Measurements from ENCODE around the gene TNFAIP2.
"Not testable (repeated sequence)": the region's sequence is repeated elsewhere in the genome, so short reads cannot be mapped to it uniquely, and the experiment has no call there.

Gene TNFAIP2

DNA sequence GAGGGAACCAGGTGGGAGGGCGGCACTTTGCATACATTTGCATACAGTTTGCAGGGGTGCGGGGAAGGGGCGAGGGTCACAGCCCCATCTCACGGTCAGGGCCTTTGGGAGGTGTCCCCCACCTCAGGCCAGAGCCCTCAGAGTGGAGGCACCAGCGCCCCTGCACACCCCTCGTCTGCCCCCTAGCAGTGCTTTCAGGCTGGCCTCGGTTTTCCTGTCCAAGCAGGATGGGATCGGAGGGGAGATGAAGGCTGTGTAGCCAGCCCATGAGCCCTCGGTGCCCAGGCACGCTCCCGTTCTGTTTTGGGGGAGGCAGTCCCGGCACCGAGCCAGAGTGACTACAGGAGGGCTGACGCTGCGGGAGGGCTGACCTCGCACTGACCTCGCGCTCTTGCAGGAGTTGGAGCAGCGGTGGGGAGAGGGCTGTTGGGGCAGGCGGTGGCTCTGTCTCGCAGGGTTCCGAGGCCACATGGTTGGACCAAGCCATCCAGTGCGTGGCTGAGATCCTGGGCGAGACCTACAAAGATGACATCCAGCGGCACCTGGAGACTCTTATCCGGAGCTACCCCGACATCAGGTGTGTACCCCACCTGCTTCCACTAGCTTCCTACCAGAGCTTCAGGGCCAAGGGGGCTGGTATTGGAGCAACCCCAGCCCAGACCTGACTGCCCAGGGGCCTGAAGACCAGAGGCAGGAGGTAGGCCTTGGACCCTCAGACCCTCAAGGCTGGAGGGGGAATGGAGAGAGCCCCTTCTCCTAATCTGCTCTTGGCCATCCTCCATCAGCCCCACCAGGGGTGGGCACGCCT is 15.1 kb upstream of the TNFAIP2 start:
- no peak for DNase-seq (ENCODE audit: low read depth in 3 of 3)

DNA sequence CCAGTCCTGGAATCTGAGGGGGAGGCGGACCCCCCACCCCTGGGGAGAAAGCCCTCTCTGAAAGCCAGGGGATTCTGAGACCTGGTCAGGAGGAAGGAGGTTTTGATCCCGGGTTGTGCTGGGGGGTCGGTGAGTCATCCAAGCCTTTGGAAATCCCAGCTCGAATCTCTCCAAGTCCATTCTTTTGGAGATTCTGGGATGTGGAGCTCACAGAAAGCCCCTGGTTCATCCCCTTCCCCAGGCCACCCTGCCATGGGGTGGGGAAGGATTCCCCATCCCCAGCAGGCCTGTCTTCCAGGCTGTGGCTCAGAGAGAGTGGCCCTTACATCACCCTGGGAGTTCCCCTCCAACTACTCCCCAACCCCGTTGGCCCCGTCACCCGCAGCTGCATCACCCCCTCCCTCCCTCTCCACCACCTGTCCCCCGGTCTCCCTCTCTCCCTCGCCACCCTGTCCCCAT is 14.5 kb upstream of the TNFAIP2 start:
- peak in 1 of 3 experiments; percentile 17 for DNase-seq (ENCODE audit: low read depth in 3 of 3)

DNA sequence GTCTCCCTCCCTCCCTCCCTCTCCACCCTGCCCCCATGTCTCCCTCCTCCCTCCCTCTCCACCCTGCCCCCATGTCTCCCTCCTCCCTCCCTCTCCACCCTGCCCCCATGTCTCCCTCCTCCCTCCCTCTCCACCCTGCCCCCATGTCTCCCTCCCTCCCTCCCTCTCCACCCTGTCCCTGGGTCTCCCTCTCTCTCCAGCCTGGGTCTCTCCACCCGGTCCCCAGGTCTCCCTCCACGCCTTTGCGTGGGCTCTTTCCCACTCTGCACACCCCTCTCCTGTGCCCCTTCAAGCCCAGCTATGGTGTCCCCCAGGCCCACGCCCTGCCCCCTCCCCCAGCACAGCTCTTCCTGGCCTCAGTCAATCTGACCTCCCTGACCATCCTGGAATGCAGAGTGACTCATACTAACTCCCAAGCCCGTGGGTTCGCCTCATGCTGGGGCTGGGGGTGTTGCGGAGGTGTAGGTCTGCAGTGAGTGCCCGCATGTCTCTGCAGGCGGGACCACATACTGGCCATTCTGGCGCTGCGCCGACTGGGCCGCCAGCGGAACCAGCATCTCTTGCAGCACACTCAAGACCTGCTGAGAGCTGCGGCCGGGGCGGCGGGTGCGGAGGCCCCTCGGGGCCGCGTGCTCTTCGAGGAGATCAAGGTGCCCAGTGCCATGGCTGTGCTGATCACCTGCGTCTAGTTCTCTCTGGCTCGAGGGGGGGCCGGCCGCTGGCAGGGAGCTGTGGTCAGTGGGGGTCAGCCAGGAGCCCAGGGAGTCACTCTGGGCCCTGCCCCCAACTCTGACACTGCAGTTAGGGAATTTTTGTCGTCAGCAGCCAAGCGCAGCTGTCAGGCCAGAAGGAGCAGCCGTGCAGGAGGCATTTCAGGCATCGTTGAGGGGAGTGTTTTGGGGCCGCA is 13.5 kb upstream of the TNFAIP2 start:
- DNase-seq (ENCODE audit: low read depth in 3 of 3), result no peak

DNA sequence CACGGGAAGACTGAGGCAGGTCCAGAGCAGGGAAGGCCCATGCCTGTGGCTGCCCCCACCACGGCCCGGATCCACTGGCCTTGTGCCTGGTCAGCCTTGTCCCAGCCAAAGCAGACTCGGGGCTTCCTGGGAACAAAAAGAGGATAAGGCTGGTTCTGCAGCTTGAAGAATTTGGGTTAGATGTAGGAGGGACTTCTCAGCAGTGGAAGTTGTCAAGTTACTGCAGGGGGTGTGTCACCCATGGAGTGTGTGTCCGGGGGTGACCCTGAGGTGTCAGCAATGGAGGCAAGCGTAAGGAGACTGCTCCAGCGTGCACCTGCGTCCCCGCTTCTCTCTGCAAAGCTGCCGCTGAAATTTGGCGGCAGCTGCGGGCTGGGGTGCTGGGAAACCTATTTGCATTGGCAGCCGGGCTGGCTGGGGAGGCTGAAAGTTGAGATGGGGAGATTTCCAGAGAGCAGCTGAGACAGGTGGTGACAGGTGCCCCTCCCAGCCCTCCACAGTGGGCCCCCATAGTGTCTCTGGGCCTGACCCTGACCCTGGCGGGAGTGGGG is 12.5 kb upstream of the TNFAIP2 start:
- no peak for DNase-seq (ENCODE audit: low read depth in 3 of 3)

DNA sequence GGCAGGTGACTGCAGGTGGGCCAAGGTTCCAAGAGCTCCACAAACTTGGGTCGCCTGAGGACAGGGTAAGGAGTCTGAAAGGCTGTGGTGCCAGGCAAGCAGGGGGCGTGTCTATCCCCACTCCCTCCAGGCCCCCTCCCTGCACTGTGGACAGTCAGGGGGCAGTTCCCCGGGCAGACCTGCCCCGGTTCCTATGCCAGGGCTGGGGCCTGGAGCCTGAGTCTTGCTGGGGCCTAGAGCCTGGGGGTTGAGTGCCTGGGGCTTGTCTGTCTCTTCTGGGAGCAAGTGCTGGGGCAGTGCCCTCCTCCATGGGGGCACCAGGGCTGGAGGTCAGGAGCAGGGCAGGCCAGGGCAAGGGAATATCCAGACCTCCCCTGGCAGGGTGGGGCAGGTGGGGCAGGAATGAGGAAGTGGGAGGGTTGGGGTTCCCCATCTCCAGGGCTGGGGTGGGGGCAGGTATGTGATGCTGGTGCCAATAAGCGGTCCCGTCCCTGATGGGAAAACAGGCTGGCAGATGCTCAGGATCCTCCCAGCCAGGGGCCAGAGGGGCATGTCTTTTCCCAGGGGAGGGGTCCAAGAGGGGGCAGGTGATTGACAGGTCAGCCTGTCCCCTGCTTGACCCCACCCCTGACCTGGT is 11.9 kb upstream of the TNFAIP2 start:
- DNase-seq (ENCODE audit: low read depth in 3 of 3), result no peak

DNA sequence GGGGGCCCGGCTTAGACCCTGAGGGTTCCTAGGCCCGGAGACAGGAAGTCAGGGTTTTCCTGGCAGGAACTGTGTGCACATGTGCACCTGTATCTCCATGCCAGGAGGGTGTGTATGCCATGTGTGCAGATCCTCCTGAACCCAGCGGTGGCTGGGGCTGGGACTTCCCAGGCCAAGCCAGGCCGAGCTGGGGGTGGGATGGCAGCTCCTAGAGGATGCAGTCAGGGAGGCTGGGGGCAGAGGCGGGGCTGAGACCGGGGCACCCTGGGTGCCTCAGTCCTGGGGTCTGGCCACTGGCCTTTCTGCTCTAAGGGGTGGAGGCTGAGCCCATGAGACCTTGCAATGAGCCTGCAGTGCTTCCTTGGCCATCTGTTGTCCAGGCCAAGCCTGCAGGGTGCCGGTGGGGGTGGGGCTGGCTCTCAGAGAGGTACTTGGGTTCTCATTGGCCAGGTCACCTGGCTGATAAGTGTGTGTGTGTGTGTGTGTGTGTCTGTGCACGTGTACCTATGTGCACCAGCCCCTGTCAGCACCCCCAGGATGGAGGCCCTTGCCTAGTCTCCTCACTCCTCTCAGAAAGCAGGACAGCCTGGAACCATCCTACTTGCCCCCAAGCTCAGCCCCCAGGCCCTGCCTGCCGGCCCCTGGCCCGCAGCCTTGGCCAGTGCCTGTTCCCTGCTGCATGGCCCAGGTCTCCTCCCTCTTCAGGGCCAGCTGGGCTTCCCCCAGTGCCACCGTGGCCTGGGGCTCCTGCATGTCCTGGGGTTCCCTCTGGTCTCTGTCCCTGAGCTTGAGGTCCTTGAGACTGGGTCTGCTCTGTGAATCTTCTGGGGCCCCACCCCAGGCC is 10.6 kb upstream of the TNFAIP2 start:
- no peak for DNase-seq (ENCODE audit: low read depth in 3 of 3)

DNA sequence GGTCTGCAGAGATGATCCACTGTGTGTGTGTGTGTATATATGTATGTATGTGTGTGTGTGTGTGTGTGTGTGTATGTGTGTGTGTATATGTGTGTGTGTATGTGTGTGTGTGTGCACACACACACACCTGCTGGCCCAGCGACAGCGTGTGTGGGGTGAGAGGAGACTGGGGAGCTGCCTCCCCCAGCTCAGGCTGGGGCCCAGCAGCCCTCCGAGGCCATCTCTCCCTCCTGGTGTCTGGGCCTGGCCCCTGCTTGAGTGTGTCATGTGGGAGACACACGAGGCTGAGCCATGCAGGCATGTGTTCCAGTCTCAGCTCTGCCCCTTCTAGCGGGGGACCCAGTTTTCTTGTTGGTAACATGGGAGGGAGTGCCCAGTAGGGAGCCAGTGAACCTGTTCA is 10.0 kb upstream of the TNFAIP2 start:
- DNase-seq (ENCODE audit: low read depth in 3 of 3), result no peak

DNA sequence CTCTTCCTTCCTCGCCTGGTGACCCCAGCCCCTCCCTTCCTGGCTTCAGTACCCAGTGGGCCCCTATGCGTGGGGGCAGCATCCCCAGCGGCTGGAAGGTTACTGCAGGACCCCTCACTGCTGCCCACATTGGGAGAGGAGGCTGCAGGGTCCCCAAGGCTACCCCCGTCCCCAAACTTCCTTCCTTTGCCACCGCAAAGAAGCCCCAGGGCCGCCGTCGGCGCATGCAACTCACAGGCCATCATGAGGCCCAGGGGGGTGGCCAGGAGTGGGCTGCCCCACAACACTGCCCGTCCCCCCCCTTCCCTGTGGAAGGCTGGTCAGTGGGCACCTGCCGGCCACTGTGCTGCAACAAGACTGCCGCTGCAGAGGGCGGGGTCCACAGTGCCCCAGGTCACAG is 9.5 kb upstream of the TNFAIP2 start:
- no peak for DNase-seq (ENCODE audit: low read depth in 3 of 3)

DNA sequence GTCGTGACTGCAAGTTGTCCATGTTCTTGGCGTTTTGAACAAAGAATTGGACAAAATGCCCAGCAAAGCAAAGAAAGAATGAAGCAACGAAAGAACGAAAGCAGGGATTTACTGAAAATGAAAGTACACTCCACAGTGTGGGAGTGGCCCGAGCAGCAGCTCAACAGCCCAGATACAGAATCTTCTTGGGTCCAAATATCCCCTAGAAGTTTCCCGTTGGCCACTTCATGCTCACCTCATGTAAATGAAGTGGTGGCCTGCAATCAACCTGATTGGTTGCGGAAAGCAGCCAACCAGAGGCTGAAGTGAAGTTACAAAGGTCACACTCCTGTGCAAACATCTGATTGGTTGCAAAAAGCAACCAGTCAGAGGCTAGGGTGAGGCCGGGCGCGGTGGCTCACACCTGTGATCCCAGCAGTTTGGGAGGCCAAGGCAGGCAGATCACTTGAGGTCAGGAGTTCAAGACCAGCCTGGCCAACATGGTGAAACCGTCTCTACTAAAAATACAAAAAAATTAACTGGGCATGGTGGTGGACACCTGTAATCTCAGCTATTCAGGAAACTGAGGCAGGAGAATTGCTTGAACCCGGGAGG is 8.1 kb upstream of the TNFAIP2 start:
- DNase-seq (ENCODE audit: low read depth in 3 of 3), result not testable (repeated sequence)

DNA sequence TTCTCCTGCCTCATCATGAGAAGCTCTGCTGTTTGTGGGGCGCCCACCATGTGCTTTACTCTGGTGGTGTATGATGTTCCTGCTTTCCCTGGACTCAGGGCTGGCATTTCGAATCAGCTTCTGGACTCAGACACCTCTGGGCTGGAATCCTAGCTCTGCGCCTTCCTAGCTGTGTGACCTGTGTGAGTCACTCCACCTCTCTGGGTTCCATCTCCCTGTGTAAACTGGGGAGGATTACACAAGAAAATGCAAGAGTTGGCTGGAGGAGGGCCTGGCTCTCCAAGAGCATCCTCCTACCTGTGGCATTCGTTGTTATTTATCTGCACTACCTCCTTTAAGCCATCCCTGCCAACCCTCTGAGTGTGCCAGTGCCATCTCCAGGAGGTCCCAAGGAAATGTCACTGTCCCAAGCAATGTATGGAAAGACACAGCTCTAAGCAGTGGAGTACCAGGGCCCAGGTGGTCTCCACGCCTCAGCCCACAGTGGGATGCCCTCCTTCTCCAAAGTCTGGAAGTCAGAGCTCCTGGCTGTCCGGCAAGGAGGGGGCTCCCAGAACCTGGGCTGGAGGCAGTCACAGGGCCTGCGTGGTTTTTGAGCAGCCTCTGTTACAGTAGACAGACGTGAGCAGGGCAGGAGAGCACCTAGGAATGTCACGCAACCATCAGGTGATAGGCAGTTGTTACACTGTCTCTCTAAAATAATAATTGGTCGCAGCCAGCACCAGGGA is 7.3 kb upstream of the TNFAIP2 start:
- no peak for DNase-seq (ENCODE audit: low read depth in 3 of 3)

DNA sequence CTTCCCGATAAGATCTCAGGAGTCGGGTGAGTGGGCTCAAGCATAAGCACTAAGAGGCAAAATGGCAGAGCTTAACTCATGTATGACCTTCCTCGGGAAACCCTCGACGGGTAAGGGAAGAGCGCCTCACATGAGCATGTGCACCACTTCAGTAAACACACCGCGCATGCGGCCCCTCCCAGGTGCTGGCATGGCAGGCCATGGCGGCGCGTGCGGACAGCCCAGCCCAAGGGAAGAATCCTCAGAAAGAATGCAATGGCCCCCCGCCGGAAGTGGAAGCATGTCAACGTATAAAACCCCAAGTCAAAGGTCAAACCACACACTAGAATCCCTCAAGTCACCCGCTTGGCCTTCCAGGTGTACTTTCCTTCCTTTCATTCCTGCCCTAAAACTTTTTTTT is 6.6 kb upstream of the TNFAIP2 start:
- no peak for DNase-seq (ENCODE audit: low read depth in 3 of 3)

DNA sequence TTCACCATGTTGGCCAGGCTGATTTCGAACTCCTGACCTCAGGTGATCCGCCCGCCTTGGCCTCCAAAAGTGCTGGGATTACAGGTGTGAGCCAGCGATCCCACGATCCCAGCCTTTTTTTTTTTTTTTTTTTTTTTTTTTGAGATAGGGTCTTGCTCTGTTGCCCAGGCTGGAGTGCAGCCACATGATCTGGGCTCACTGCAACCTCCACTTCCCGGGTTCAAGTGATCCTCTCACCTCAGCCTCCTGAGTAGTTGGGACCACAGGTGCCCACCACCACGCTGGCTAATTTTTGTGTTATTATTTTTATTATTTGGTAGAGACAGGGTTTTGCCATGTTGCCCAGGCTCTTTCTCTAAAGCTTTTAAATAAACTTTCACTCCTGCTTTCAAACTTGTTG is 5.8 kb upstream of the TNFAIP2 start:
- DNase-seq (ENCODE audit: low read depth in 3 of 3), result not testable (repeated sequence)

DNA sequence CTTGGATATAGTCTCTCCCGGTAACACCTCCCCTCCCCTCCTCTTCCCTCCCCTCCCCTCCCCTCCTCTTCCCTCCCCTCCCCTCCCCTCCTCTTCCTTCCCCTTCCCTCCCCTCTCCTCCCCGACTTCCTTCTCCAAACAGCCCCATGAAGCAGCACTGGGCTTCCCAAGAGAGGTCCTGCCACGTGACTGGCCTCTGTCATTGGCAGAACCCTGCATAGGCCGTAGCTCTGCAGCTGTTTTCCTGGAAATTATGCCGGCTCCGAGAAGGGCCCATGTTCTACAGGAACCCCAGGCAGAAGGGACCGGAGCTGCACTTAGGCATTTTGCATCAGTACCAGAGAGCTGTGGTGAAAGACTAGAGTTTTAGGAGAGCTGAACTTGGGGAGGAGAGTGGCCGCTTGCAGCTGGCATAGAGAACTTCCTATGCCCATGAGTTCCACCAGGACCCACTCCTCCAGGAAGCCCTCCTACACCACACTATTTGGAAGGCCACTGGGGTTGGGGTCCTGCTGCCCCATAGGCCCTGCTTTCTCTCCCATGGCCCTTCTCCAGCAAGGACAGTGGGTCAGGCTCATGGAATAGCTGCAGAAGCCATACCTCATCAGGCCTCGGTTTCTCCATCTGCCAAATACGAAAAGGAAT is 5.1 kb upstream of the TNFAIP2 start:
- DNase-seq (ENCODE audit: low read depth in 3 of 3), result no peak

DNA sequence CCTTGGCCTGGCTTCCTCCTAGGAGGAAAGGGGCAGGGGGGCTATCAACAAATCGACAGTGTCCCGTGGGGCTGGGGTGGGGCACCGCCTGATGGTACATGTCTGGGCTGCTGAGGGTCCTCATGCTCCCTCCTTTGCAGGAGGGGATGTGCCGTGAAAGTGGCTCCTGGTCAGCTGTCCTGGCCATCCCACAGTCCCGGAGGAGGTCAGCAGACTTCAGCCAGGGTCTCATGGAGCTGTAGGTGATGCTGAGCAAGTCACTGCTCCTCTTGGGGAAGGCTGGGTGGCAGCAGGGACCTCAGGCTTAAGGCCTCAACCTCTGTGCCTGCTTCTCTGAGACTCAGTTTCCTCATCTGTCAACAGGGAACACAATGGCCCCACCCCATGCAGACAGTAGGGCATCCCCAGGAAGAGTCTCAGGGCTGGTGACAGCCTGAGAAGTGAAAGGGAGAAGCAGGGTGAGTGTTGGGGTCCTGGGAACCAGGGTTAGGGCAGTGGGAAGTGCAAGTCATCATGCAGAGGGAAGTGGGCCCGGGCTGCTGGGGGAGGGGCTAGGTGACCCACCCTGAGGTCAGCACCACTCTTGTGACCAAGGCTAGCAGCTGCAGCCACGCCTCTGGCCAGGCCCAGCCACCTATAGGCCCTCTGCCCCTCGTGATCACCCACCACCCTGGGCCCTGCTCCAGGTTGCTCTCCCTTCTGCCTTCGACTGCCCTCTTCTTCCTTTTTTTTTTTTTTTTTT is 4.4 kb upstream of the TNFAIP2 start:
- no peak for DNase-seq (ENCODE audit: low read depth in 3 of 3)

DNA sequence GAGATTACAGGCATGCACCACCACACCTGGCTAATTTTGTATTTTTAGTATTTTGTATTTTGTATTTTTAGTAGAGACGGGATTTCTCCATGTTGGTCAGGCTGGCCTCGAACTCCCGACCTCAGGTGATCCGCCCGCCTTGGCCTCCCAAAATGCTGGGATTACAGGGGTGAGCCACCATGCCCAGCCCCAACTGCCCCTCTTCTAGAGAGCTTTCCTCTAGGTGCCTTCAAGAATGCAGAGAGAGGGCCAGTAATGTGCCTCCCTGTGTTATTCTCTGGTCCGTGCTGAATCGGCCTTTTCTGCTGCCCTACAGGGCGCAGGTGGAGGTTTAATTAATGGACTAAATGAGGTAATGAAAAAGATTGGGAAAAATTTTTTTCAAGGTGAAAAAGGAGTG is 3.7 kb upstream of the TNFAIP2 start:
- not testable (repeated sequence) for DNase-seq (ENCODE audit: low read depth in 3 of 3)

DNA sequence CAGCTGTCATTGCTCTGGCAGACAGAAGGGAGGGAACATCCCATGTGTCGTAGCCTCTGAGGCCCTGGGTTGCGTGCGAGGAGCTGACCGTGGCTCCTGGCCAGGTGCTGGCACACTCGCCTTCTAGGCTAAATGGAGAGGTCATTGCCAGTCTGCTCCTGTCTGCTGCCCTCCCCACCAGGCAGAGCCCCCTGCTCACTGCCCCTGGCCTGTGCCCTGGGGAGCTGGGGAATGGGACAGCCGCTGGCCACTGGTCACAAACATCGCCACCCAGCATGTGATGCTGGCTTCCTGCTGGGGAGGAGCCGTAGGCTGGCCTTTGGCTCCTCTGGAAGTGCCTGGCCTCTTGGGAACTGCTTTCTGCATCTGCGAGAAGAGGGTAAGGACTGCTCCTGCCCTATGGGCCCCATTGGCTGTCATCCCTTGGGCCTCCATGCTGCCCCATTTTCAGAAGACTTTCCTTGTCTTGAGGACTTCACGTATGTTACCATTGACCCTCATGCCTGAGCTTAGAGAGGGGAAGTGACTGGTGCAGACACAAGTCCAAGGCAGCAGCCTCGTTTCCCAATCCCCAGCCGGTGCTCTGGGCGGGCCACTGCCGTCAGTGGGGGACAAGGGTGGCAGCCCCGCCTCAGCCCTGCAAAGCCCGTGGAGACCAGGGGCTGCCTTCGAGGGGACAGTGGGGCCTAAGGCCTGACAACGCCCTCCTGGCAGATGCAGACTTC is 2.0 kb upstream of the TNFAIP2 start:
- no peak for DNase-seq (ENCODE audit: low read depth in 3 of 3)

DNA sequence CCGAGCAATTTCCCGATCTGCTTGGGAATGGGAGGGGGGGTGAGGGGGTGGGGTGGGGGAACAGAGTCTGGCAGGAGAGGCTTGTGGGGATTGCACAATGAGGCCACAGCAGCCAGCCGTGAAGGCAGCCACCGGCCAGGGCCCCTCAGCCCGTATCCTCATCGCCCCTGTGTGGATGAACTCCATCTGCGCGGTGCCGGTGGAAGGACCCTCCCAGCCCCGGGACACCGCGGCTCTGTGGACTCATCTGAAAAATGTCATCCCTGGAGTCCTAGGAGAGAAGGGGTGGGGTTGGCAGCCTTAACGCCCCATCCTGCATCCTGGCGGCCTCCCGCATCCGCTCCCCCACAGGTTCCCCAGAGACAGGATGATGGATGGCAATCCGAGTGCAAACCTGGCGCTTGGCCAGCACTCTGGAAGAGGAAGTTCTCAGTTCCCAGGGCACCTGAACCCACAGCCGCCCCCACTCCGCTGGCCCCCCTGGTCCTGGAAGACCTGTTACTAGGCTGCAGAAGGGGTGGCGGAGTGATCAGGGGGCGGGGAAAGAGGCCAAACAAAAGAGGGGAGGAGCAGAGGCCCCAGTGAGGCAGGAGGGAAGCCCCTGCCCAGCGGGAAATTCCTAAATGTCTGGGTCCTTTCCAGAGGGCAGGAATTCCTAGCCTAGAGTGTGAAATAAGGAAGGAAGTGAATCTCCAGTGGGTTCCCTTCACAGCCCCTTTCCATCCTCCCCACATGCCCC is 1.2 kb upstream of the TNFAIP2 start:
- no peak for DNase-seq (ENCODE audit: low read depth in 3 of 3)

DNA sequence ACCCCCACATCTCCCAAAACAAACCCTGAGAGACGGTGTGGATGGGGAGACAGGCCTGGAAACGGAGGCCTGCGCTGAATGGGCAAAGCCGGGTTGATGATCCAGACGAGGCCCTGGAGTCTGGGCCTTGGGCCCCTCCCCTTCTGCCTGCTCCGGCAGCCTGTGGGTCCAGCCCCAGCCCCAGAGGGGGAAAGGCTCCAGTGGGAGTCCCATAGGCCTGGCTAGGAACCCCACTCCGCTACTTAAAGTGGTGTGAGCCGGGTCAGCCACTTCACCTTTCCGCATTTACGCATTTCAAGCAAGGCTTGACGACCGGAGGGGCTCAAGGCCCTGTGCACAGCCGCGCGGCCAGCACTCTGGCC is 695 bp upstream of the TNFAIP2 start:
- no peak for DNase-seq (ENCODE audit: low read depth in 3 of 3)
